Keratinocyte (primary cell): ENCODE measurements around the gene TMEM88.
"Not testable (repeated sequence)": the region's sequence is repeated elsewhere in the genome, so short reads cannot be mapped to it uniquely, and the experiment has no call there.

ENCODE experiments used
- EZH2 ChIP-seq: IDR thresholded peaks from one replicate; pipeline ENCODE4 v1.6.1; 2012; ENCODE audit warnings: inconsistent platforms, mild to moderate bottlenecking, low read length, moderate library complexity
- TF ChIP-seq, protein P1 (sequence below), 3 experiments: IDR thresholded peaks in 1 of 3; conservative IDR thresholded peaks in 1 of 3; optimal IDR thresholded peaks in 1 of 3; 2 replicates in 2 of 3; 3 replicates in 1 of 3; pipeline versions ENCODE3 to v1.5.1; 2011; ENCODE audit warnings: low read length in 3 of 3, mild to moderate bottlenecking in 3 of 3, moderate library complexity in 2 of 3, control low read depth in 1 of 3, inconsistent platforms in 1 of 3; ENCODE audit not compliant: insufficient read depth in 2 of 3; ENCODE audit errors: extremely low read depth in 1 of 3

DNA sequence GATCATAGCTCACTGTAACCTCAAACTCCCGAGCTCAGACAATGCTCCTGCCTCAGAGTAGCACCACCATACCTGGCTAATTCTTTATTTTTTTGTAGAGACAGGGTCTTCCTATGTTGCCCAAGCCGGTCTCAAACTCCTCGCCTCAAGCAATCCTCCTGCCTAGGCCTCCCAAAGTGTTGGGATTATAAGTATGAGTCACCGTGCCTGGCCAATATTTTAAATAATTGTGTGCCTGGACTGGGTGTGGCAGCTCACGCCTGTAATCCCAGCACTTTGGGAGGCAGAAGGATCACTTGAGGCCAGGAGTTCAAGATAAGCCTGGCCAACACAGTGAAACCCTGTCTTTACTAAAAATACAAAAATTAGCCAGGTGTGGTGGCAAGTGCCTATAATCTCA, 9.5 kb downstream of the TMEM88 start:
- TF ChIP-seq, protein P1, sequence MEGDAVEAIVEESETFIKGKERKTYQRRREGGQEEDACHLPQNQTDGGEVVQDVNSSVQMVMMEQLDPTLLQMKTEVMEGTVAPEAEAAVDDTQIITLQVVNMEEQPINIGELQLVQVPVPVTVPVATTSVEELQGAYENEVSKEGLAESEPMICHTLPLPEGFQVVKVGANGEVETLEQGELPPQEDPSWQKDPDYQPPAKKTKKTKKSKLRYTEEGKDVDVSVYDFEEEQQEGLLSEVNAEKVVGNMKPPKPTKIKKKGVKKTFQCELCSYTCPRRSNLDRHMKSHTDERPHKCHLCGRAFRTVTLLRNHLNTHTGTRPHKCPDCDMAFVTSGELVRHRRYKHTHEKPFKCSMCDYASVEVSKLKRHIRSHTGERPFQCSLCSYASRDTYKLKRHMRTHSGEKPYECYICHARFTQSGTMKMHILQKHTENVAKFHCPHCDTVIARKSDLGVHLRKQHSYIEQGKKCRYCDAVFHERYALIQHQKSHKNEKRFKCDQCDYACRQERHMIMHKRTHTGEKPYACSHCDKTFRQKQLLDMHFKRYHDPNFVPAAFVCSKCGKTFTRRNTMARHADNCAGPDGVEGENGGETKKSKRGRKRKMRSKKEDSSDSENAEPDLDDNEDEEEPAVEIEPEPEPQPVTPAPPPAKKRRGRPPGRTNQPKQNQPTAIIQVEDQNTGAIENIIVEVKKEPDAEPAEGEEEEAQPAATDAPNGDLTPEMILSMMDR (optimal IDR thresholded peaks at IDR 0.05 in 1 of 3, IDR thresholded peaks at IDR 0.05 in 1 of 3, conservative IDR thresholded peaks at IDR 0.05 in 1 of 3; ENCODE audit: extremely low read depth in 1 of 3, insufficient read depth in 2 of 3, low read length in 3 of 3), result not testable (repeated sequence)
- TF ChIP-seq EZH2, result not testable (repeated sequence)
